H9 (cell line): Measurements from ENCODE around the gene PDK2. TPM values are rescaled to one million over a fixed set of nuclear protein-coding genes. Genes with fewer than 3 reads are reported as not detected.

ENCODE experiments used
- DNase-seq: peaks from one replicate; pipeline ENCODE4 v3.0.0-alpha.2; 2017
- H2AFZ ChIP-seq: one replicate; pipeline ENCODE4 v1.6.1; 2013; ENCODE audit warnings: mild to moderate bottlenecking, low read length, control low read depth, moderate library complexity
- H2AK5ac ChIP-seq: 2 replicates; pipeline ENCODE4 v1.6.1; 2013; ENCODE audit warnings: low read length, control low read depth, mixed read lengths; ENCODE audit not compliant: insufficient read length
- H2BK120ac ChIP-seq: one replicate; pipeline ENCODE4 v1.6.1; 2013; ENCODE audit warnings: low read depth, mild to moderate bottlenecking, low read length, control low read depth, inconsistent platforms; ENCODE audit not compliant: poor library complexity, severe bottlenecking
- H2BK12ac ChIP-seq: 2 replicates; pipeline ENCODE4 v1.6.1; 2013; ENCODE audit warnings: low read length, control low read depth, mixed read lengths, low read depth; ENCODE audit not compliant: insufficient read length
- H2BK15ac ChIP-seq: 2 replicates; pipeline ENCODE4 v1.6.1; 2013; ENCODE audit warnings: low read depth, low read length, control low read depth
- H2BK20ac ChIP-seq: one replicate; pipeline ENCODE4 v1.6.1; 2013; ENCODE audit warnings: low read depth, mild to moderate bottlenecking, low read length, control low read depth, inconsistent platforms; ENCODE audit not compliant: poor library complexity, severe bottlenecking
- H2BK5ac ChIP-seq: 2 replicates; pipeline ENCODE4 v1.6.1; 2013; ENCODE audit warnings: low read length, control low read depth, mixed read lengths; ENCODE audit not compliant: insufficient read length
- H3K14ac ChIP-seq: 2 replicates; pipeline ENCODE4 v1.6.1; 2013; ENCODE audit warnings: low read length, control low read depth; ENCODE audit not compliant: insufficient read depth
- H3K18ac ChIP-seq: 2 replicates; pipeline ENCODE4 v1.6.1; 2013; ENCODE audit warnings: low read depth, mild to moderate bottlenecking, mixed read lengths, low read length, control low read depth; ENCODE audit not compliant: insufficient read length
- H3K23ac ChIP-seq: 2 replicates; pipeline ENCODE4 v1.6.1; 2013; ENCODE audit warnings: low read length, control low read depth, mixed read lengths, low read depth; ENCODE audit not compliant: insufficient read length
- H3K23me2 ChIP-seq: 2 replicates; pipeline ENCODE4 v1.6.1; 2013; ENCODE audit warnings: low read depth, mild to moderate bottlenecking, mixed read lengths, low read length, control low read depth; ENCODE audit not compliant: insufficient read length, poor library complexity, severe bottlenecking
- H3K27ac ChIP-seq: 2 replicates; pipeline ENCODE4 v1.5.1; 2013; ENCODE audit warnings: low read length, control low read depth, mixed read lengths, low read depth; ENCODE audit not compliant: insufficient read length
- H3K27me3 ChIP-seq: 2 replicates; pipeline ENCODE4 v1.6.1; 2013; ENCODE audit warnings: low read length, control low read depth, inconsistent platforms; ENCODE audit not compliant: insufficient read depth
- H3K4ac ChIP-seq: 2 replicates; pipeline ENCODE4 v1.6.1; 2013; ENCODE audit warnings: low read depth, mild to moderate bottlenecking, control low read depth, inconsistent platforms, low read length, moderate library complexity
- H3K4me1 ChIP-seq: 2 replicates; pipeline ENCODE4 v1.6.1; 2013; ENCODE audit warnings: low read length, control low read depth, inconsistent platforms; ENCODE audit not compliant: insufficient read depth
- H3K4me2 ChIP-seq: 2 replicates; pipeline ENCODE4 v1.6.1; 2013; ENCODE audit warnings: low read length, control low read depth, mixed read lengths; ENCODE audit not compliant: insufficient read length, insufficient read depth
- H3K56ac ChIP-seq: 2 replicates; pipeline ENCODE4 v1.6.1; 2013; ENCODE audit warnings: low read depth, mild to moderate bottlenecking, mixed read lengths, low read length, control low read depth; ENCODE audit not compliant: insufficient read length
- H3K79me1 ChIP-seq: 2 replicates; pipeline ENCODE4 v1.6.1; 2013; ENCODE audit warnings: low read depth, mild to moderate bottlenecking, moderate library complexity, low read length, control low read depth, inconsistent platforms; ENCODE audit not compliant: insufficient read depth, poor library complexity, severe bottlenecking
- H3K79me2 ChIP-seq: 2 replicates; pipeline ENCODE4 v1.6.1; 2013; ENCODE audit warnings: low read length, control low read depth, inconsistent platforms; ENCODE audit not compliant: insufficient read depth
- H3K9ac ChIP-seq: 2 replicates; pipeline ENCODE4 v1.6.1; 2013; ENCODE audit warnings: low read length, control low read depth, mixed read lengths; ENCODE audit not compliant: insufficient read length; ENCODE audit errors: extremely low read depth
- H3K9me3 ChIP-seq: one replicate; pipeline ENCODE4 v1.6.1; 2013; ENCODE audit warnings: low read depth, low read length, inconsistent platforms; ENCODE audit not compliant: control insufficient read depth
- H3T11ph ChIP-seq: one replicate; pipeline ENCODE4 v1.6.1; 2013; ENCODE audit warnings: mild to moderate bottlenecking, low read length, control low read depth, inconsistent platforms
- H4K20me1 ChIP-seq: one replicate; pipeline ENCODE4 v1.6.1; 2013; ENCODE audit not compliant: control insufficient read depth, insufficient read length, insufficient read depth
- H4K5ac ChIP-seq: 2 replicates; pipeline ENCODE4 v1.6.1; 2013; ENCODE audit warnings: low read depth, mild to moderate bottlenecking, mixed read lengths, low read length, control low read depth; ENCODE audit not compliant: insufficient read length
- H4K8ac ChIP-seq: replicated peaks from 2 replicates; pipeline ENCODE4 v1.6.1; 2013; ENCODE audit warnings: low read length, control low read depth, mixed read lengths, low read depth; ENCODE audit not compliant: insufficient read length
- H4K91ac ChIP-seq: 2 replicates; pipeline ENCODE4 v1.6.1; 2013; ENCODE audit warnings: low read depth, mild to moderate bottlenecking, moderate library complexity, mixed read lengths, low read length, control low read depth; ENCODE audit not compliant: insufficient read length
- H3K27ac Mint-ChIP-seq, 3 experiments: 2 replicates in 2 of 3; 3 replicates in 1 of 3; pipeline ENCODE4 v1.8.0; 2020 to 2021; ENCODE audit warnings: mixed read lengths in 3 of 3, mild to moderate bottlenecking in 1 of 3, moderate library complexity in 1 of 3
- H3K27me3 Mint-ChIP-seq: 2 replicates; pipeline ENCODE4 v1.8.0; 2021; ENCODE audit warnings: low read depth, mild to moderate bottlenecking, moderate library complexity, mixed read lengths
- H3K36me3 Mint-ChIP-seq, 3 experiments: 2 replicates in 2 of 3; 3 replicates in 1 of 3; pipeline ENCODE4 v1.8.0; 2020 to 2021; ENCODE audit warnings: low read depth in 3 of 3, mixed read lengths in 3 of 3; ENCODE audit not compliant: insufficient read depth in 1 of 3
- H3K4me1 Mint-ChIP-seq, 2 experiments: 2 replicates each; pipeline ENCODE4 v1.8.0; 2020; ENCODE audit warnings: mixed read lengths in 2 of 2
- H3K4me3 Mint-ChIP-seq, 2 experiments: 2 replicates in 1 of 2; 3 replicates in 1 of 2; pipeline ENCODE4 v1.8.0; 2020 to 2021; ENCODE audit warnings: mild to moderate bottlenecking in 2 of 2, mixed read lengths in 2 of 2, moderate library complexity in 1 of 2
- H3K9me3 Mint-ChIP-seq, 2 experiments: 2 replicates in 1 of 2; 3 replicates in 1 of 2; pipeline ENCODE4 v1.8.0; 2020; ENCODE audit warnings: mild to moderate bottlenecking in 2 of 2, mixed read lengths in 2 of 2, moderate library complexity in 1 of 2
- CTCF ChIP-seq: fragments of 200-600 bp; sonication (generic); conservative IDR thresholded peaks from 3 replicates; pipeline ENCODE4 v1.8.0; 2021; ENCODE audit warnings: antibody characterized with exemption, mild to moderate bottlenecking
- WGBS: extraction: QIAGEN DNeasy Blood & Tissue Kit; methylation state at CpG from one replicate; pipeline ENCODE4 v1.1.7; 2013; ENCODE audit warnings: missing lambda C conversion rate, low lambda C conversion rate, mixed read lengths; ENCODE audit not compliant: insufficient read length; ENCODE audit errors: extremely low coverage; 5-methylcytosine and 5-hydroxymethylcytosine counted together
- total RNA-seq: library from RNA; stranded (reverse); gene quantifications from 2 replicates; pipeline ENCODE4 v1.2.1, GENCODE V29; 2021

PDK2 gene
- total RNA-seq, 1 experiment from 2014 or later: 19.9 TPM

- peaks cover 0 to 8% (median 0%) of the 10 kb centered on the region in 3 experiments; a peak in 4 of 7 replicates for H3K36me3 Mint-ChIP-seq
- no peaks in the 10 kb centered on the region for H4K20me1 ChIP-seq
- no peaks in the 10 kb centered on the region for H3K27me3 ChIP-seq
- no peak overlapping the region for H2AK5ac ChIP-seq
- H3K23me2 ChIP-seq: peaks cover 12% of the 10 kb centered on the region
- H3K18ac ChIP-seq: no peak overlapping the region
- WGBS: no CpG with 5 or more reads among the region's 4 CpGs
- H2BK12ac ChIP-seq: no peak overlapping the region
- H4K91ac ChIP-seq: no peak overlapping the region
- no peak overlapping the region; a peak in 1 of 5 replicates for H3K4me3 Mint-ChIP-seq
- H3K23ac ChIP-seq: no peak overlapping the region
- no peak overlapping the region for H3T11ph ChIP-seq
- DNase-seq: no peak
- no peak overlapping the region for H2BK20ac ChIP-seq
- H4K8ac ChIP-seq: no peak overlapping the region
- no peak overlapping the region for H2BK5ac ChIP-seq
- H3K4me1 ChIP-seq: no peaks in the 10 kb centered on the region; the same call in 1 of the 2 replicates
- H2BK15ac ChIP-seq: no peak overlapping the region
- H3K56ac ChIP-seq: no peak overlapping the region
- no peak overlapping the region for H3K27ac ChIP-seq
- H3K4ac ChIP-seq: no peak overlapping the region
- H3K9ac ChIP-seq: no peak overlapping the region
- no peak overlapping the region; a peak in 2 of 7 replicates for H3K27ac Mint-ChIP-seq
- no peaks in the 10 kb centered on the region for H3K27me3 Mint-ChIP-seq
- H3K4me1 Mint-ChIP-seq: peaks cover 32 to 36% of the 10 kb centered on the region in 2 experiments
- no peak overlapping the region for H4K5ac ChIP-seq
- H3K14ac ChIP-seq: no peak overlapping the region; the same call in 1 of the 2 replicates
- no peak overlapping the region for H2BK120ac ChIP-seq
- no peaks in the 10 kb centered on the region for H3K79me1 ChIP-seq
- H3K4me2 ChIP-seq: no peak overlapping the region
- no peak for TF ChIP-seq CTCF
- H3K9me3 Mint-ChIP-seq: no peaks in the 10 kb centered on the region
- no peak overlapping the region for H2AFZ ChIP-seq
- H3K9me3 ChIP-seq: no peaks in the 10 kb centered on the region
- H3K79me2 ChIP-seq: no peaks in the 10 kb centered on the region
Observed at GRCh38 chr17:50098583-50098982, 3.4 kb downstream of the PDK2 start.
